ENCODE data around the gene SLCO2A1.

- TF ChIP-seq, protein P1, sequence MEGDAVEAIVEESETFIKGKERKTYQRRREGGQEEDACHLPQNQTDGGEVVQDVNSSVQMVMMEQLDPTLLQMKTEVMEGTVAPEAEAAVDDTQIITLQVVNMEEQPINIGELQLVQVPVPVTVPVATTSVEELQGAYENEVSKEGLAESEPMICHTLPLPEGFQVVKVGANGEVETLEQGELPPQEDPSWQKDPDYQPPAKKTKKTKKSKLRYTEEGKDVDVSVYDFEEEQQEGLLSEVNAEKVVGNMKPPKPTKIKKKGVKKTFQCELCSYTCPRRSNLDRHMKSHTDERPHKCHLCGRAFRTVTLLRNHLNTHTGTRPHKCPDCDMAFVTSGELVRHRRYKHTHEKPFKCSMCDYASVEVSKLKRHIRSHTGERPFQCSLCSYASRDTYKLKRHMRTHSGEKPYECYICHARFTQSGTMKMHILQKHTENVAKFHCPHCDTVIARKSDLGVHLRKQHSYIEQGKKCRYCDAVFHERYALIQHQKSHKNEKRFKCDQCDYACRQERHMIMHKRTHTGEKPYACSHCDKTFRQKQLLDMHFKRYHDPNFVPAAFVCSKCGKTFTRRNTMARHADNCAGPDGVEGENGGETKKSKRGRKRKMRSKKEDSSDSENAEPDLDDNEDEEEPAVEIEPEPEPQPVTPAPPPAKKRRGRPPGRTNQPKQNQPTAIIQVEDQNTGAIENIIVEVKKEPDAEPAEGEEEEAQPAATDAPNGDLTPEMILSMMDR (IDR thresholded peaks at IDR 0.05): no peak
- TF ChIP-seq POLR2A (IDR thresholded peaks at IDR 0.05): no peak
Observed at GRCh38 chr3:134030379-134031347, 938 bp upstream of the SLCO2A1 start.

Measured in gastroesophageal sphincter (tissue), 3 donors.